ENCODE data around the gene SP140.

The SP140 gene

DNA sequence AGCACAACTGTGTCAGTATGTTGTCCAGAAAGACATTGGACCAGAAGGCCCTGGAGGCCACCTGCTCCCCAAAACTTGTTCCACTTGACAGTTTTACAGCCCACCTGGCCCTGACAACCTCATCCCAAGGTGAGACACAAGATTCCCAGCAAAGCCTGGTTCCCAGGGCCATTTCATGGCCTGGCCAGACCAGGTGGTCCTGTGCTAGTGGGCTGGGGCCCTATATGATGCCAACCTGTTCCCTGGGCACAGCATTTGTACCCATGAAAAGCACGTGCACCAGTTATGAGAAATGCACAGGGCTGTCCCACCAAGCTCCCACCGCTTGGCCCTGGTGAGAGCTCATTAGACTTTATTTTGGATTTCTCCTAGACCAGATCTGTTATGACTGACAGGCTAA lies 95.5 kb downstream of the SP140 start:
- Histone ChIP-seq H2AFZ (ENCODE audit: low read depth, low read length) (no peak overlapping the region), H2BK12ac (ENCODE audit: low read length in 2 of 2) (no peak overlapping the region), H3K79me1 (replicated peaks; ENCODE audit: low read length, poor library complexity, severe bottlenecking) (no peaks in the 10 kb centered on the region), H4K8ac (ENCODE audit: low read length) (no peak overlapping the region), H3K27me3 (ENCODE audit: control insufficient read depth in 1 of 2, insufficient read depth in 1 of 2, low read length in 2 of 2) (no peaks in the 10 kb centered on the region), H3K4me1 (ENCODE audit: control insufficient read depth, insufficient read depth, low read depth, low read length) (peaks cover 11% of the 10 kb centered on the region), H2BK5ac (ENCODE audit: low read depth, low read length, poor library complexity, severe bottlenecking) (no peak overlapping the region), H3K36me3 (ENCODE audit: control insufficient read depth in 1 of 2, insufficient read depth in 2 of 2, low read depth in 1 of 2, low read length in 2 of 2) (no peaks in the 10 kb centered on the region), H3K9me3 (ENCODE audit: control insufficient read depth, low read length) (peaks cover 14% of the 10 kb centered on the region), H3K4me2 (ENCODE audit: low read length, poor library complexity, severe bottlenecking) (no peak overlapping the region), H3K27ac (ENCODE audit: low read length, poor library complexity, severe bottlenecking) (no peak overlapping the region), H2AK5ac (ENCODE audit: low read length, severe bottlenecking) (no peak overlapping the region), H3K23ac (ENCODE audit: low read length in 2 of 2) (no peak overlapping the region), H3K4me3 (ENCODE audit: insufficient read depth in 1 of 2, low read depth in 1 of 2, low read length in 2 of 2) (no peak overlapping the region), H3K18ac (ENCODE audit: low read depth in 1 of 2, low read length in 2 of 2) (no peak overlapping the region), H2BK15ac (ENCODE audit: low read depth, poor library complexity, severe bottlenecking) (no peak overlapping the region), H3K9ac (ENCODE audit: low read length) (no peak overlapping the region), H4K91ac (ENCODE audit: low read length) (no peak overlapping the region), H3K4ac (ENCODE audit: low read depth in 1 of 2, low read length in 2 of 2) (no peak overlapping the region), H3K14ac (ENCODE audit: low read length in 2 of 2) (no peak overlapping the region), H2BK120ac (ENCODE audit: low read depth, low read length) (no peak overlapping the region)
- 72% methylated on average over 2 of the region's 2 CpGs for WGBS
- no peak for DNase-seq

DNA sequence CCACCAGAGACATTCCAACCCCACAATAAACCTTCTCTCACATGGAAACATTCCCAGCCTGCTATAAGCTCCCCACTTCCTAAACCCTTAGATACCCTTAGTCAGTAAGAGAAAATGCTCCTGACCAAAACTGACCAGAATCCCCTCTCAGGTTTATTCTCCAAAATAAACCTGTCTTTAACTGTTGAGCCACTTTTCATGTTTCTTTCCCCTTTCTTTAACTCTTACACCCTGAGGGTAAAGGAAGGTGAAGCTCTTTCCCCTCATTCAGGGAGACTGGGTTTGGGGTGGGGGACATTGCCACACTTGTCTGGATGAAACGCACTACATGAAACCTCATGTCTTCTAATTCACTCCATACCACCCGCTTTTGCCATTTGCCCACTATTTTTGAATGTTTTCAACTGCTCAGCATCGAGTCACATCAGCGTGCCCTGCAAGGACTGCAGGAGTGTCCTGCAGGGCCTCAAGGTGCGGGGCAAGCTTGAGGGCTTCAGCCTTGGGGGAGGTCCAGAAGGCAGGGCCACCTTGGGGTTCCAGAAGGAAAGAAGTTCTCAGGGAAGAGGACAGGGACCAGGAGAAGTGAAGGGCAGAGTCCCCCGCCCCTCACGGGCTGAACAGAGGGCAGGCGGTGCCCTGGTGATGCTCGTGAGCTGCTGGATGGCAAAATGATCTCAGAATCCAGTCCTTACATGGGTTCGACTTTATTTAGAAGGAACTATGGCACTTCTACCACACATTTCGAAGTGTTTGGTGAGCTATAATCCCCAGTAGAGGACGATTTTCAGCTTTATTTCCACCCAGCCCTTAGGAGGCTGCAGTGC lies 97.2 kb downstream of the SP140 start:
- 81% methylated on average over 12 of the region's 12 CpGs for WGBS
- Histone ChIP-seq H3K23ac (ENCODE audit: low read length in 2 of 2) (no peak overlapping the region), H2AFZ (ENCODE audit: low read depth, low read length) (no peak overlapping the region), H3K9ac (ENCODE audit: low read length) (no peak overlapping the region), H3K14ac (ENCODE audit: low read length in 2 of 2) (no peak overlapping the region), H2BK120ac (ENCODE audit: low read depth, low read length) (no peak overlapping the region), H3K9me3 (ENCODE audit: control insufficient read depth, low read length) (peaks cover 14% of the 10 kb centered on the region), H3K27ac (ENCODE audit: low read length, poor library complexity, severe bottlenecking) (no peak overlapping the region), H3K4me1 (ENCODE audit: control insufficient read depth, insufficient read depth, low read depth, low read length) (peaks cover 6% of the 10 kb centered on the region), H3K27me3 (ENCODE audit: control insufficient read depth in 1 of 2, insufficient read depth in 1 of 2, low read length in 2 of 2) (no peaks in the 10 kb centered on the region), H2BK12ac (ENCODE audit: low read length in 2 of 2) (no peak overlapping the region), H3K79me1 (replicated peaks; ENCODE audit: low read length, poor library complexity, severe bottlenecking) (no peaks in the 10 kb centered on the region), H3K4me2 (ENCODE audit: low read length, poor library complexity, severe bottlenecking) (no peak overlapping the region), H2BK5ac (ENCODE audit: low read depth, low read length, poor library complexity, severe bottlenecking) (no peak overlapping the region), H3K18ac (ENCODE audit: low read depth in 1 of 2, low read length in 2 of 2) (no peak overlapping the region), H3K4me3 (ENCODE audit: insufficient read depth in 1 of 2, low read depth in 1 of 2, low read length in 2 of 2) (no peak overlapping the region), H3K36me3 (ENCODE audit: control insufficient read depth in 1 of 2, insufficient read depth in 2 of 2, low read depth in 1 of 2, low read length in 2 of 2) (no peaks in the 10 kb centered on the region), H4K91ac (ENCODE audit: low read length) (no peak overlapping the region), H3K4ac (ENCODE audit: low read depth in 1 of 2, low read length in 2 of 2) (no peak overlapping the region), H4K8ac (ENCODE audit: low read length) (no peak overlapping the region), H2BK15ac (ENCODE audit: low read depth, poor library complexity, severe bottlenecking) (no peak overlapping the region), H2AK5ac (ENCODE audit: low read length, severe bottlenecking) (no peak overlapping the region)
- no peak for DNase-seq

DNA sequence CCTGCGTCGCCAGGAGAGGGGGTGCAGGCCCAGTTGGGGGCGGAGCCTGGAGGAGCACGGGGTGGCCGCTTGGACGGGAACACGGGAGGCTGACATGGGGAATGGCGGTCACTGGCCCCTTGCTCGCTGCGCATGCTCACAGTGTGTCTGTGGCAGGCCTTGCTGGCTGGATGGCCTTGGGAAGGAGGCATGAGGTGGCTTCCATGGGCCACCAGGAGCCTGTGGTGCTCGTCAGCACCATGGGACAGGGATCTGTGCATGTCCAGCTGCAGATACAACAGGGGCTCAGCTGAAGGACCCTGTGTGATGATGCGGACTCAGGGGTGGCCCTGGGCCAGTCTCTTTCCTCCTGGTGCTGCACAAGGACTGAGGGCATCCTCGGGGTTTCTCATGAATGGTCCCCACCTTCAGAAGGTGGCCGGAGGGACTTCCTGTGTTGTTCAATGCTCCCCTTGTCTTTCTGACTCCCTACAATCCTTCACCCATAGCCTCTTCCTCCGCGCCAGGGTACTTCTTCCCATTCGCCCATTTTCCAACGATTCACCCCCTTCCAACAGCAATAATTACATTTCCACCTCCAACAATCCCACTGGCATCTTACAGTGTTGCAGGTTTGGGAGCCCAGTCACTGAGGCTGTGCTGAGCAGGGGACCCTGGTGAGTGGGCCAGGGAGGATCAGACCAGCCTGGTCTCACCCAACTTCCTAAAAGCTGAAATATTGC lies 98.0 kb downstream of the SP140 start:
- H2BK5ac ChIP-seq (ENCODE audit: low read depth, low read length, poor library complexity, severe bottlenecking): no peak overlapping the region
- H4K8ac ChIP-seq (ENCODE audit: low read length): no peak overlapping the region
- H3K18ac ChIP-seq (ENCODE audit: low read depth in 1 of 2, low read length in 2 of 2): no peak overlapping the region
- peaks cover 6% of the 10 kb centered on the region for H3K4me1 ChIP-seq (ENCODE audit: control insufficient read depth, insufficient read depth, low read depth, low read length)
- H3K9ac ChIP-seq (ENCODE audit: low read length): no peak overlapping the region
- no peak overlapping the region for H3K4me3 ChIP-seq (ENCODE audit: insufficient read depth in 1 of 2, low read depth in 1 of 2, low read length in 2 of 2)
- H3K4ac ChIP-seq (ENCODE audit: low read depth in 1 of 2, low read length in 2 of 2): no peak overlapping the region
- H2BK120ac ChIP-seq (ENCODE audit: low read depth, low read length): no peak overlapping the region
- no peak overlapping the region for H2BK12ac ChIP-seq (ENCODE audit: low read length in 2 of 2)
- no peak overlapping the region for H3K4me2 ChIP-seq (ENCODE audit: low read length, poor library complexity, severe bottlenecking)
- DNase-seq: no peak
- no peak overlapping the region for H2AFZ ChIP-seq (ENCODE audit: low read depth, low read length)
- WGBS: 90% methylated on average over 18 of the region's 18 CpGs
- H3K27ac ChIP-seq (ENCODE audit: low read length, poor library complexity, severe bottlenecking): no peak overlapping the region
- no peaks in the 10 kb centered on the region for H3K79me1 ChIP-seq (replicated peaks; ENCODE audit: low read length, poor library complexity, severe bottlenecking)
- no peak overlapping the region for H2AK5ac ChIP-seq (ENCODE audit: low read length, severe bottlenecking)
- H4K91ac ChIP-seq (ENCODE audit: low read length): no peak overlapping the region
- H3K9me3 ChIP-seq (ENCODE audit: control insufficient read depth, low read length): peaks cover 14% of the 10 kb centered on the region
- H2BK15ac ChIP-seq (ENCODE audit: low read depth, poor library complexity, severe bottlenecking): no peak overlapping the region
- H3K36me3 ChIP-seq (ENCODE audit: control insufficient read depth in 1 of 2, insufficient read depth in 2 of 2, low read depth in 1 of 2, low read length in 2 of 2): no peaks in the 10 kb centered on the region
- H3K14ac ChIP-seq (ENCODE audit: low read length in 2 of 2): no peak overlapping the region
- no peaks in the 10 kb centered on the region for H3K27me3 ChIP-seq (ENCODE audit: control insufficient read depth in 1 of 2, insufficient read depth in 1 of 2, low read length in 2 of 2)
- H3K23ac ChIP-seq (ENCODE audit: low read length in 2 of 2): no peak overlapping the region

DNA sequence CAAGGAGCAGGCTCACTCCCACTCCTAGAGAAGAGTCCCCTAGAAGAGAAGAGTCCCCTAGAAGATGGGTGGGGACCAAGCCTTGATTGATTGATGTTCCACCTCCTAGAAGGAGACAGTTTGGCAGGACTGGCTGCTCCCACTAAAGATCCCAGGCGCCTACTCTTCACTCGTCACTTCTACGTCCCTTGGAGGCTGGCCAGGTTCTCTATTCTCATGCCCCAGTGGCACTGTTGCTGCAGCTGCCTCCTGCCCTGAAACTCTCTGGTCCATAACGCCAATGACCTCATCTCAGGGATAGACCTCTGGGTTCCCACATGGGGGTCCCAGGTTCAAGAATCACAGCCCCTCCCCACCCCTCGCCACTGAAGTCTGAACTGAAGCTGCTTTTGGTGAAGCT lies 99.0 kb downstream of the SP140 start:
- Histone ChIP-seq H3K9ac (ENCODE audit: low read length) (no peak overlapping the region), H3K18ac (ENCODE audit: low read depth in 1 of 2, low read length in 2 of 2) (no peak overlapping the region), H2AFZ (ENCODE audit: low read depth, low read length) (no peak overlapping the region), H3K9me3 (ENCODE audit: control insufficient read depth, low read length) (peaks cover 14% of the 10 kb centered on the region), H2AK5ac (ENCODE audit: low read length, severe bottlenecking) (no peak overlapping the region), H2BK12ac (ENCODE audit: low read length in 2 of 2) (no peak overlapping the region), H3K4ac (ENCODE audit: low read depth in 1 of 2, low read length in 2 of 2) (no peak overlapping the region), H2BK120ac (ENCODE audit: low read depth, low read length) (no peak overlapping the region), H3K4me3 (ENCODE audit: insufficient read depth in 1 of 2, low read depth in 1 of 2, low read length in 2 of 2) (no peak overlapping the region), H3K4me1 (ENCODE audit: control insufficient read depth, insufficient read depth, low read depth, low read length) (peaks cover 6% of the 10 kb centered on the region), H2BK5ac (ENCODE audit: low read depth, low read length, poor library complexity, severe bottlenecking) (no peak overlapping the region), H4K91ac (ENCODE audit: low read length) (no peak overlapping the region), H3K27ac (ENCODE audit: low read length, poor library complexity, severe bottlenecking) (no peak overlapping the region), H4K8ac (ENCODE audit: low read length) (no peak overlapping the region), H3K36me3 (ENCODE audit: control insufficient read depth in 1 of 2, insufficient read depth in 2 of 2, low read depth in 1 of 2, low read length in 2 of 2) (peaks cover 0 to 6% of the 10 kb centered on the region in 2 experiments), H3K27me3 (ENCODE audit: control insufficient read depth in 1 of 2, insufficient read depth in 1 of 2, low read length in 2 of 2) (no peaks in the 10 kb centered on the region), H2BK15ac (ENCODE audit: low read depth, poor library complexity, severe bottlenecking) (no peak overlapping the region), H3K14ac (ENCODE audit: low read length in 2 of 2) (no peak overlapping the region), H3K4me2 (ENCODE audit: low read length, poor library complexity, severe bottlenecking) (no peak overlapping the region), H3K79me1 (replicated peaks; ENCODE audit: low read length, poor library complexity, severe bottlenecking) (peaks cover 1% of the 10 kb centered on the region), H3K23ac (ENCODE audit: low read length in 2 of 2) (no peak overlapping the region)
- no peak for DNase-seq
- WGBS: 90% methylated on average over 5 of the region's 5 CpGs

All from mesenchymal stem cell (in vitro differentiated cells and primary cell).